ENCODE results near the gene LRRN3.

Gene LRRN3

GRCh38 chr7:111074748-111075146 lies 16.2 kb upstream of the LRRN3 start:
- DNase-seq (ENCODE audit: low read depth, low spot score): peak; percentile 32
- no peak overlapping the region for H3K4me3 ChIP-seq (ENCODE audit: low read length)

GRCh38 chr7:111075498-111075897 lies 15.4 kb upstream of the LRRN3 start:
- H3K4me3 ChIP-seq (ENCODE audit: low read length): no peak overlapping the region
- no peak for DNase-seq (ENCODE audit: low read depth, low spot score)

- H3K4me3 ChIP-seq (ENCODE audit: low read length): no peak overlapping the region
- DNase-seq (ENCODE audit: low read depth, low spot score): no peak
Observed at GRCh38 chr7:111076205-111076604, 14.7 kb upstream of the LRRN3 start.

DNA sequence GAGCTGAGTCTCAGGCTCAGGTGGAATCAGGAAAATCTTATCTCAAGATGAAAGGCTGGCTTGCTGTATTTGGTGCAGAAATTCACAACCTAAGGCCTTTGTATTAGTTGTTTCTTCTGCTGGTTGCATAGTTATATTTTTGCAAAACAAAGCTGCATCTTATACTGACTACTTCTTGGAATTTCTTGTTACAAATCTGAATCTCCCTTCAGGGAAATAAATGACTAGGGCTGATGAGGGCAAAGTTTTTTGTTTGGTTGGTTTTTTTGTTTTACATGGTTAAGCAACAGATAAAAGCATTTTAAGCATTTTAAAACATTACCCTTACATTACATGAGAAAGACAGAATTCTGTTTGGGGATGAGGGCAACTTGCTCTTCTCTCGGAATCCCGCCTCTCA lies 13.9 kb upstream of the LRRN3 start:
- DNase-seq (ENCODE audit: low read depth, low spot score): no peak
- no peak overlapping the region for H3K4me3 ChIP-seq (ENCODE audit: low read length)

GRCh38 chr7:111080495-111081105 lies 10.3 kb upstream of the LRRN3 start:
- no peak for DNase-seq (ENCODE audit: low read depth, low spot score)
- no peak overlapping the region for H3K4me3 ChIP-seq (ENCODE audit: low read length)

DNA sequence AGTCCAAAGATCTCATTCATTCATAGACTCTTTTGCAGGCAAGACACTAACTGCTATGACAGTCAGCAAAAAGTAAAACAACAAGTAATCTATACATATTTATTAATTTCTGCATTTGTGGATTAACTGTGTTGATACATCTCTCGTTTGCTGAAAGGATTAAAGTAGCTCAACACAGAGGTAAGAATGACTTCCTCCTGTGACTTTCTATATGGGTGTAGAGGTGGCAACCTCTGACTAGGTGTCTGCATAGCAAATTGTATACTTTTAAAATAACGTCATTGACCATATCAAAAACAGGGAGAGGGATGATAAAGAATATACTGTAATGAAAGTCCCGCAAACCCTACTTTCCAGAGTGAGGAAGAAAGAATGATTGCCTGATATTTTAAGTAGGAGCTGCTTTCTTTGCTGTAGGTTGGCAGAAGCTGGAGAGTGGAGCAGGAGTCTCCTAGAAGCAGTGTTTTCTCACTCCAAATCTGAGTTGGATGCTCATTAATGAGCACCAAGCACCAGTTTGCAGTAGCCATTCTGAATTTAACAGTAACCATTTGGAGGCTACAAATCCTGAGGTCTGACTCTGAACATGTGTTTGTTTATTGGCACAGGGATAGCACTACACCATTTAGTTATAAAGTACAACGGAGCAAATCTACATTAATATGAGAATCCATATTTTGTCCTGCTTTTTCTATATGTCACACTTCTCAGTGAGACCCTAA lies 9.2 kb upstream of the LRRN3 start:
- DNase-seq (ENCODE audit: low read depth, low spot score): no peak
- no peak overlapping the region for H3K4me3 ChIP-seq (ENCODE audit: low read length)

GRCh38 chr7:111082351-111082750 lies 8.6 kb upstream of the LRRN3 start:
- no peak for DNase-seq (ENCODE audit: low read depth, low spot score)
- no peak overlapping the region for H3K4me3 ChIP-seq (ENCODE audit: low read length)

GRCh38 chr7:111083413-111083812 lies 7.5 kb upstream of the LRRN3 start:
- DNase-seq (ENCODE audit: low read depth, low spot score): peak; percentile 86
- H3K4me3 ChIP-seq (ENCODE audit: low read length): peak overlapping the region; percentile 1; the same call in 1 of the 2 replicates

GRCh38 chr7:111085356-111085755 lies 5.6 kb upstream of the LRRN3 start:
- no peak for DNase-seq (ENCODE audit: low read depth, low spot score)
- H3K4me3 ChIP-seq (ENCODE audit: low read length): no peak overlapping the region

- no peak overlapping the region for H3K4me3 ChIP-seq (ENCODE audit: low read length)
- no peak for DNase-seq (ENCODE audit: low read depth, low spot score)
Observed at GRCh38 chr7:111086532-111086931, 4.4 kb upstream of the LRRN3 start.

DNA sequence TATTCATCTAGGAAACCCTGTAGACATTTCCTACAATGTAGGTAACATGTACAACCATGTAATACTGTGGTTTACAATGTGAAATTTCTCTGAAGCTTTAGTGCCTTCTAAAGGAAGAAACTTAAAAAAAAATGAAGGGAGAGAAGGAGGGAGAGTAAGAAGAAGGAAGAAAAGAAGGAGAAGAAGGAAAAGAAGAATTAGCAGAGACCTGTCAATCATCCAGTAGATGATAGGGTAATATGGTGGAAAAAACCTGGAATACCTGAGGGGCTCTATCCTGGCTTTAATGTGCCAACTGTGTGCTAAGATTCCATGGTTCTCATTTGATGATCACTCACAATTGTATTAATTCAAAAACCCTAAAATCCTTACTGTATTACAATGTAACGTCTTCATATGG lies 2.6 kb upstream of the LRRN3 start:
- DNase-seq (ENCODE audit: low read depth, low spot score): no peak
- H3K4me3 ChIP-seq (ENCODE audit: low read length): no peak overlapping the region

DNA sequence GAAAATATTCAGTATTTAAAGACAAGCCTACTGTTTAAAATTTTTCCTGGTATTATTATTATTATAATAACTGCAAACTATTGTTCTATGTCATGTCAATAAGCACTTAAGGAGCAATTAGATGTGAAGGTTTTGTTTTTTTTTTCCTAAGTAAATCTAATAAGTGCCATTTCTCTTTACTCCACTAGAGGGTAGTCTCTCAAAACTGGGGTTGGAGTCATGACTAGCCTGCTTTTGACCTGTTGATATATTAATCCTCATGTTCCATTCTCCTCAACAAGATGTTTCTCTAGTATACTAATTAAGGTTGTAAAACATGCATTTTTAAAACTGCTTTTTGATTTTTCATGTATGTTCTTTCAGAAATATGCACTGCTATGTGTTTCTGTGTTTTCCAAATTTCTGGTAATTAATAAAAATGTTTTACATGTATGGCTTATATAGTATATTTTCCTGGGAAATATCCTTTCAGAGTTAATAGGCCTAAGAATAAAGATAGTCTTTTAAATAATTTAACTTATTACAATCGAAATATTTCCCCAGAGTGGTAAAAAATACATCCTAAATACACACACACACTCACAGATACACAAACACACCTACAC lies 1.0 kb upstream of the LRRN3 start:
- peak; percentile 47 for DNase-seq (ENCODE audit: low read depth, low spot score)
- no peak overlapping the region for H3K4me3 ChIP-seq (ENCODE audit: low read length)

DNA sequence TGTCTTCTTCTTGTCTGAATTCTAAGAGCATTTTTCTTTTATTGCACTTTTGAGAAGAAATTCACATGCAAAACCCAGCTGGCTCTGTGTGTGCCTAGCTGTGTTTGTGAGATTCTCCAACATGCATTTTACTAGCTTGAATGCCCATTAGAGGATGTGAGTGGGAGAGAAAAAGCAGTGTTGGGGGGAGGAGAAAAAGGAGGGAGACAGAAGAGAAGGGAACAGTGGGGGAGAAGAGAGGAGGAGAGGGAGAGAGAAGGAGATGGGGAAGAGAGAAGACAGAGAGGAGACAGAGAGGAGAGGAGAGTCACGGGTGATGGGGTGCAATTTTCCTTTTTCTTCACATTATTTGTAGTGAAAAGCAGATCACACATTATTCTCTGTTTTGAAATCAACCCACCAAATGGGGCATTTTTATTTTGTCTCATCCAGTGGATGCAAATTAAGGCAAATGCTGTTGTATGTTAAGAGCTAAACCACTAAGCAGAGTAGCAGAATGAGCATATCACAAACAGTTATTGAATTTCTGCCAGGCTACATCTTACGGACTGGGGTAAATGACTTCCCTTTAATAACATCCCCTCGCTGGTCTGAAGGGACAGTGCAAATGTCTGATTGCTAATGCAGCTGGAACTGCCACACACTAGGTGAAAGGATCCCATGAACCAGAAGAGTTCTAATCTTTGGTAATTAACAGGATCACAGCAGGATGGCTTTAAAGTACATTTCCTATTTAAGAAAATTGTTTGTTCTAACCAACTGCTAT lies 849 bp downstream of the LRRN3 start:
- H3K4me3 ChIP-seq (ENCODE audit: low read length): no peak overlapping the region
- no peak for DNase-seq (ENCODE audit: low read depth, low spot score)

DNA sequence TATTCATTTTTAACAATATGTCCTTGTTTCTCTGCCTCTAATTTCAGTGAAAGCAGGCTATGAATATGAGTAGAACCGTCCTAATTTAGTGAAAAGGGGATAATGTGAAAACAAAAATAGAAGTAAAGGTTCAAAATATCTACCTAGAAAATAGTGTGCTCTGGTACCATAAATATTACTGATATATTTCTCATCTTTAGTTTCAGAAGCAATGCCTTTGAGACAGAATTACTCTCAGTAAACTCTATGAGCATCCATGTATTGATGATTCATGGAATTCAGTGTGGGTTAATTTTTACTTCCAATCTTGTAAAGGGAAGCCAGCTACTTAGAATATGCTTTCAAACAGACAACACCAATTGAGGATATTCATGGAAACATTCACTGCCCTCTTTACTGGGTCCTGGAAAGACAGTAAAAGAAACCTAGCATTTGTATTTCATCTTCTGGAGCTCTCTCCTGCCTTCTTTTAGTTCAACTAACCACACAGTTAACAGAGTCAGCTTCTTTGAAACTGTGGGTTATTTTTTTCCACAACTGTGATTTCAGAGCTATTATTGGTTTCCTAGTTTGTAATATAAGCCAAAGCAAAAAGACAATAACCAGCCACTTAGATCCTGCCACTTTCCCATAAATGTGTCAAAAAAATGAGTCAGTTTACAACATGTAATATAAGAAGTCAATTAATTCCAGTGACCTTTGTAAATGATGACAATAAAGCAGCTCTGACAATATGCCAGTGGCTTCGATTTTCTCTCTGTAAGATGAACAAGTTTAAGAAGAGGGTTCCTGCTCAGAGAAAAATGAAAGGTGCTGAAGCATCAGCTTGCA lies 1.7 kb downstream of the LRRN3 start:
- H3K4me3 ChIP-seq (ENCODE audit: low read length): no peak overlapping the region
- no peak for DNase-seq (ENCODE audit: low read depth, low spot score)

DNA sequence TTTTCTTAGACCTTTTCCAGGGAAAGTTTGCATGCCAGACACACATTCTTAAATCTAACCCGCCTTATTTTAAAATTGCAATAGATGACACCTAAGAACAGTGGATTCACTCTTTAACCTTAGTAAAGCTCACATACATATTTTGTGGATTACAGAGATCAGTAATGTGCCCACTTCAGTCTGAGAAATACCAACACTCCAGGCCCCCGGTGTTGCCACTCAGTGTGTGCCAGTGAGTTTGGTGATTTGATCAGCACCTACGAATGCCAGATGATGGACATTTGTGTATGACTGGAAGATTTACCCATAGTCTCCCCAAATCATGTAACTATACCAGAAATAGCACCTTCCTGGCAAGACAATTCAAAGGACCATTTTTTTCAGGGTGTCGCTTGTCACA lies 2.6 kb downstream of the LRRN3 start:
- H3K4me3 ChIP-seq (ENCODE audit: low read length): no peak overlapping the region
- no peak for DNase-seq (ENCODE audit: low read depth, low spot score)

DNA sequence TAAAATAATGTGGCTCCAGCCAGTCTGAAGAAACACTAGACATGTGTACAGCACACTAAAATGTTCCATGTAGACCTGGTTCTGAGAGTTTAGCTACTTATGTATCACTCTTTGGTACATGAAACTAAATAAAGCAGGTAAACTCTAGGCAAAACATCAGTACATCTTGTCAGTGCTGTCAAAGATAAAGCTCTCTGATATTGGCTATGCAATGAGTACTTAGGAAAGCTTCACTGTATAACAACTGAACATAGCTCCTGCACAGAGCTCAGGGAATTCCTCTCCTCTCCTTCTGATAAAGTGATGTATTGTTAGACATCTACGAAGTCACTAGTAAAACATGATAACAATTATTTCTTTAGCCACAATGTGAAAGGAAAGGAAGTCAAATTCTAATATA lies 3.5 kb downstream of the LRRN3 start:
- no peak for DNase-seq (ENCODE audit: low read depth, low spot score)
- H3K4me3 ChIP-seq (ENCODE audit: low read length): no peak overlapping the region

- H3K4me3 ChIP-seq (ENCODE audit: low read length): no peak overlapping the region
- no peak for DNase-seq (ENCODE audit: low read depth, low spot score)
Observed at GRCh38 chr7:111096997-111097396, 6.1 kb downstream of the LRRN3 start.

DNA sequence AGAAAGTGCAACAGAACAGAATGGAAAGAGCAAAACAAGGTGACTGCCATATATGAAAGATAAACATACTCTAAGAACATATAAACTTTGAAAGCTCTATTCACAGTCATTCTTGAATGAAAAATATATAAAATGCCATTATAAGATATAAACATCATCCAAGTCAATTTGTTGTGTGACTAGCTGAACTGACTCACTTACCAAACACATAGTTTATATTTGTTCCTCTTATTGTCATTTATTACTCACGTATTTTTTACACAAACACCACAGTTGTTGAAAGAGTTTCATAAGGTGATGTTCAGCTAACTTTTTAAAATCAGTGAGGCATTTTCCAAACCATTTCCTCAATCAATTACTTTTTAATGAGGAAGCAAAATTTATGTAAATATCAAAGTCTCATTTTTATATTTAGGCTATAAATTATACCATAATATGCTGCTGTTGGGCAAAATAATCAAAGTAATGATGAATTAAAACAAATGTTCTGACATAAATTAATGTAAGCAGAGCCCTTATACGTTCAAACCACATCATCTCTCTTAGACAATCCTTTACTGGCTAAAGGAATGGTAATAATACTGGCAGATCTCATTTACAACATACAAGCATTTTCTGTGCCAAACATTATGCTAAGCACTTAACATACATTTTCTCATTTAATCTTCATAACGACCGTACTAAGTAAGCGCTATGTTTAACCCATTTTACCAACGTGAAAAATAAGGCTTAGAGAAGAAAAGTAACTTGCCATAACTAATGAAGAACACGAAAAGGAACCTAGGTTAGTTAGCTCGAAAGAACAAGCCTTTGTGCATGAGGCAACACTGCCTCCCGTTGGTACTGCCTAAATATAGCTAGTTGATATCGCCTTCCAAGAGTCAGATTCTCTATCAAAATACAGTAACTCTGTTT lies 7.3 kb downstream of the LRRN3 start:
- no peak overlapping the region for H3K4me3 ChIP-seq (ENCODE audit: low read length)
- no peak for DNase-seq (ENCODE audit: low read depth, low spot score)
